EH (cell line): ENCODE data around the gene SGTA.
A peak's percentile ranks its signal among the peaks of the same experiment; 100 is the strongest.

Experiments used
- DNase-seq: peaks from one replicate; pipeline ENCODE4 v3.0.0-alpha.2; 2015; ENCODE audit warnings: low read depth

SGTA gene

DNA sequence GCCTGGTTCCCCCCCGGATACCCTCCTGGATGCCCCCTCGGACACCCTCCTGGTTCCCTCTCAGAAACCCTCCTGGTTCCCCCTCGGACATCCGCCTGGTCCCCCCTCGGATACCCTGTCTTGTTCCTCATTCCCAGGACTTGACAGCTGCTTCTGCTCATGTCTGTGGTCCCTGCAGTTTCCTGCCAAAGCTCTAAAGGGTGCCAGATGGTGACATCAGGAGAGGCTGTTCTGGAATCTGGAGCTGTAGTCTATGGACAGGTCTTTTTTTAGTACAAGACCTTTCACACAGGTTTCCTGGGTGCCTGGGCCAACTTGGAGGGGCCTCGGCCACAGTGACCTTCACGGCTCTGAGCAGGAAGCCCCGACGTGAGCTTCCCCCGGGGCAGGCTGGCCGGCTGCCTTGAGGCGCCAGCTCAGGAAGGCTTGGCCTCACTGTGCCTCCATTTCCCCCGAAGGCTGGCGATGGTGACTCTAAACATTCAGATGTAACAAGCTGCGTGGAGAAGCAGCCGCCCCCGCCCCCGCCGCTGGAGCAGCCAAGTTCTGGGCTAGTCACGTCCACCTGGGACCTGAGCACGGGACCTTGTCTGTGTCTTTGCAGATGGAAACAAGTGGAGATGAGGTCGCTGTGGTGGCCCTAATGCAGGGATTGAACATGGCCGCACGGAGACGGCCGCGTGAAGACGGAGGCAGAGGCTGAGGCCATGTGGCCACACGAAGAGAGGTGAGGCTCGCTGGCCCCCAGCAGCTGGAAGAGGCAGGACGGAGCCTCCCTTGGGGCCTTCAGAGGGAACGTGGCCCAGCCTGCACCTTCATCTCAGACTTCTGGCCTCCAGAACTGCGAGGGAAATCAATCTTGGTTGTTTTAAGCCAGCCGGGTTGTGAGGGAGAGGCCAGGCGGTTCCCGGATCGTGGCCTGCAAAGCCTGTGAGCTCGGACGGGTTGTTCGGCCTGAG is 12.7 kb downstream of the SGTA start:
- DNase-seq = peak; percentile 43

GRCh38 chr19:2769218-2769617 is 13.9 kb downstream of the SGTA start:
- no peak for DNase-seq

DNA sequence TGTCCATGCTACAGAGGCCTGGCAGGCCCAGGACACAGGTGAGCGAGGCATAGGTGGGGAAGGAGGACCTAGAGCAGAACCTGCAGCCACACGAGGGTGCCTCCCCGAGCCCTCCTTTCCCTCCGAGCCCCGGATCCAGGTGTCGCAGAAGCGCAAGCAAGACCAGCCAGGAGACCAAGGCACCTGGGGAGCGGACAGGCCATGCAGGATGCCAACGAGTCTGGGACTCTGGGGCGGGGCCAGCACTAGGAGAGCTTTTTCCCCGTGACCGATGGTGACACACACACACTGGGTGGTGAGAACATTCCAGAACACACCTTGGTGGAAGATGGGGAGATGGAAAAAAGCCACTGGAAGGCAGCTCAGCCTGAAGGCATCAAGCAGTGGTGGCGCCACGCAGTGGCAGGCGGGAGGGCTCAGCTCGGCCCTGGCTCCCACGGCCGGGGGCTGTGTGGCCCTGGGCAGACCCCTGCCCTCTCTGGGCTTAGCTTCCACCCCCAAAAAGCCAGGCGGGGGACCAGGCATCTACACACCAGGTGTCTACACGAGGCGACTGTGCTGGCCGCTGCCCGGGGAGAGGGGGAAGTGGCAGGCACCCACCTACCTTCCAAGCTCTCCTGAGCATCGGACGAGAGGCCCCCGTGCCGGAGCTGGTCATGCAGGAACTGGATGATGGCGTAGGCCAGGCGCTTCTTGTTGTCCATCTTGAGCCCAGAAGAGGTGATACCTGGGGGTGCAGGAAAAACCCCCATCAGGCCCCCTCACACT is 14.5 kb downstream of the SGTA start:
- DNase-seq = no peak

- DNase-seq = no peak
These were observed 15.4 kb downstream of the SGTA start for GRCh38 chr19:2767688-2768087.

DNA sequence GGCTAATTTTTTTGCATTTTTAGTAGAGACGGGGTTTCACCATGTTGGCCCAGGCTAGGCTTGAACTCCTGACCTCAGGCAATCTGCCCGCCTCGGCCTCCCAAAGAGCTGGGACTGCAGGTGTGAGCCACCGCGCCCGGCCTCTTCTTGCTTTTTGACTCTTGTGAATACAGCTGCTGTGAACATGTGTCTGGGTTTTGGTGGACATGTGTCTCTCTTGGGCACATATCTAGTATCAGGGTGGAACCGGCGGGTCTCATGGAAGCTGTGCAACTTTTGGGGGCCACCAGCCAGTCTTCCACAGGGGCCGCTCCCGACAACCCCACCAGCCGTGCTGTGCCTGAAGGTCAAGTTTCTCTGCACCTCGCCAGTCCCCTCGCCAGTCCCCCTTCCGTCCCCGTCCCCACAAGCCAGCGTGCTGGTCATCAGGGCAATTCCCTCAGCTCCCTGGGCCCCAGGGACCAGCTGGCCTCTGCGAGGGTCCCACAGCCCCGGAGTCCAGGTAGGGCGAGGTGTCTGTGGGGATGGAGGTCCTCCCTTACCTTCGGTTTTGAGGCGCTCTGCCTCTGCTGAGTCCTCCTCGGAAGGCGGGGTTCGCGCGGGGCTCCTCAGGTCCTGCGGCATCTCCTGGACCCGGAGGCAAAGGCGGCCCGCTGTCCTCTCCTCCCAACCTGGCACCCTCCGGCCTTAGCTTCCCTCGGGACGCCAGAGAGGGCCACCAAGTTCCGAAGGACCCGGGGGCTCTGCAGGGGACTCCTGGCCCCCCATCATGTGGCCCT is 16.3 kb downstream of the SGTA start:
- DNase-seq = no peak

DNA sequence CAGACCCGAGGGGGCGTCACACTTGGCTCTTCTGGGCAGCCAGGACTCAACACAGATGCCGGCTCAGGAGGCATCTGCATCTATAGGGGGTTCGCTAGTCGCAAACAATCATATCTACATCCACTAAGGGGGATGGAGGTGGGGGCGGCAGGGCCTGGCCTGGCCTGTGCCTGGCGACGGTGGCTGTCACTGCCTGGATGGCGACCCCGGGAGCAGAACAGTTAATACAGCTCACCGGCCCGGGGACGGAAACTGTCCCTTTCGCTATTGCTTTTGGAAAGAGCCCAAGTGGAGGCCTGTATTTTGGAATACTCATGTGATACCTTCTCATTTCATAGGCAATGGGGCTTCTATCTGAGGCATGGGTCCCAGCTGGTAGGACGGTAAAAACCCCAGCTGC is 17.7 kb downstream of the SGTA start:
- no peak for DNase-seq

DNA sequence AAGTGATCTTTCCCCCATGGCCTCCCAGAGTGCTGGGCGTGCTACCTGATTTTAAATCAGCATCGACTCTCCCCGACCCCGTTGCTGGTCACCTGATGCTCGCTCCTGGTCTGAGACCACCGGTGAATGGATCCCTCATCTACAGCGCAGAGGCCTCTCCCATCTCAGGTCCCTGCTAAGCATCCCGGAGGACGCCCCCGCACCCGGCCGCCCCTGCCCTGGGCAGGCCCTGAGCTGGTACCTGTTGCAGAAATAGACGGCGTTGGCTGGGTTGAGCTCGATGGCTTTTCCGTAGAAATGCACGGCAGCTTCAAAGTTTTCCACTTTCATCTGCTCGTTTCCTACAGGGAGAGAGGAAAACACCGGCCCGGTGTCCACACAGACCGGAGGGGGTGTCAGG is 18.1 kb downstream of the SGTA start:
- no peak for DNase-seq

DNA sequence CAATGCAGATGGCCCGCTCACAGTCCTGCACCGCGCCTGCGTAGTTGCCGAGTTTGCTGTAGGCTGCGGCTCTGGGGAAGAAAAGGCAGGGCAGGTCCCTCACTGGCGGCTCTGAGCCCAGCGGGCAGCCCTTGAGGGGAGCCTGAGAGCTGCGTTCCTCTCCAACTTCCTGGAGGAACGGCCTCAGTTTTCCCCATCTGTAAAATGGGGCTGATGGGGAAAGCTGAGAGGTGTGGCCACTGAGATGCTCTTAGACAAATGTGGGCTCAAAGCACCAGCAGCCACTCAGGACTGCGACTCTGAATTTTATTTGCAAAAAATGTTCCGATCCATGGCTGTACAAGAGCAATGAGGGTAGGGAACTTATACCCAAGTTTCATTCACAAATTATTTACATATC is 19.4 kb downstream of the SGTA start:
- no peak for DNase-seq

DNA sequence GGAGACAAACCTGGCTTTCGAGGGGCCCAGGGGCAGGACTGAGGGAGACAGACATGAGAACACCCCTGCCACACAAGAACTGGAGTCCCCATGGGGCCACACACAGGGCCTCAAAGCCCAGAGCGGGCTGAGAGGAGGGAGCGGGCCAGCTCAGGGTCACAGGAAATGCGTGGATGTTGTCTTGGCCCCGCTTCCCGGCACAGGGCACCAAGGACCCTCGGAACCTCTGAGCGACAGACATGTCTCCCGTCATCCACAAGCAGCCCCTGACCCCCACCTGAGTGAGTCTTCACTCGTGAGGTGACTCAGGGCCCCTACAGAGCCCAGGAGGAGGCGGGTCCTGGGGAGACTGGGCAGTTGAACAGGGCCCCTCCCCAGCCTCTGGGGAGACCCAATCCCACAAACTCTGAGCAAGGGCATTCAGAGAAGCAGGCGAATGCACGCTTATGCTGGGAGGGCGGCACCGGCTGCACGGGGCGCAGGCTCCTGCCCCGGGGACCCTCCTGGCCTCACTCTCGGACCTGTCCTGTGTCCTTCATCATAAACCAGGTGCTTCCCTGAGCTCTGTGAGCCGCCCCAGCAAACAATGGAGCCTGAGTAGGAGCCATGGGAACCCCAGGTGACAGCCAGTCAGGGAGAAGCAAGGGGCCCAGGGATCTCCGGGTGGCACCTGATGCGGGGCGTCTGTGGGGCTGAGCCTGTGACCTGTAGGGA is 20.1 kb downstream of the SGTA start:
- DNase-seq = no peak

DNA sequence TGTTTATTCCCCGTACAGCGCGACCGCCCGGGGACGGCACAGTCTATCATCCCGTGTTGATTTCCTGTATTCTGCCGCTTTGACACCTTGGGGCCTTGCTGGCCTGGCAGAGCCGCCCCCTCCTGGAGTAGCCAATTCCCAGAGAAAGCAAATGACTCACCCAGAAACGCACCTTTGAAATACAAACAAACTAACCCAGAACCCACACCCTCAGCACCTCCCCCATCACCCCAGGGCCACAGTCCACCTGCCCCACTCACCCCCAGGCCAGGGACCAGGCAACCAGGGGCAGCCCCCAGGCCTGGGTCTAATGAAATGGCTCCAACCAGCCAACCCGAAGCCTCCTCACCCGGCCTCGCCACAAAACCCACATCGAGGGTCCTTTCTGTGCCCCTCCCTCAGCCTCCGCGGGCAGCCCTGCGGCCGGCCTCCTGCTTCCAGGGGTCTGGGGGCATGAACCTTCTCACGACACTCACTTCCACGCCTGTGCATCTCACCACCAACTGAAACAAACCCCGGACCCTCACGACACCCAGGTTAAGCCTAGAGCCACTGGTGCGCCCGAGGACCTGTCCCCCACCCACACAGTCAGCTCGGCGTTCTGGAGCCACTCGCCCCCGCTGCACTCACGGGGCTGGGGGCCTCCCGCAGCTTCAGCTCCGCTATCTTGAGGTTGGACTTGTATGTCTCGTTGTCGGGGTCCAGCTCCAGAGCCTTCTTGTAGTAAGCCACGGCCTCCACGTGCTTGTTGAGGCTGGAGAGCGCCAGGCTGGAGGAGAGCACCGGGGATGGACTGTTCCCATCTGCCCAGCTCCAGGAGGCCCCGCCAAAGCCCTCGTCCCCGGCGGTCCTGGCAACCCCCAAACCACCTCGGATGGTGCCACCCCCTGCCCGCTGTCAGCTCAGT is 20.9 kb downstream of the SGTA start:
- DNase-seq = no peak

- no peak for DNase-seq
These were observed 21.8 kb downstream of the SGTA start for GRCh38 chr19:2761309-2761677.

DNA sequence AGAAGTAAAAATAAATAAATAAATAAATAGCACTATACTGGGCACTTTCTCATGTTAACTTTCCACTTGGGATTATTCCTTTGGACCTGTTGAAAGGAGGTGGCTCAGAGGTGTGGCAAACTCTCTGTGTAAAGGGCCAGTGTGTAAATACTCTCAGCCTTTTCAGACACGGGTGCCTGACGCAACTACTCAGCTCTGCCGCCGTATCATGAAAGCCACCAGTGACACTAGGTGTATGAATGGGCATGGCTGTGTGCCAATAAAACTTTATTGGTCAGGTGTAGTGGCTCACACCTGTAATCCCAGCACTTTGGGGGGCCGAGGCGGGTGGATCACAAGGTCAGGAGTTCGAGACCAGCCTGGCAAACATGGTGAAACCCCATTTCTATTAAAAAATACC is 23.1 kb downstream of the SGTA start:
- no peak for DNase-seq

DNA sequence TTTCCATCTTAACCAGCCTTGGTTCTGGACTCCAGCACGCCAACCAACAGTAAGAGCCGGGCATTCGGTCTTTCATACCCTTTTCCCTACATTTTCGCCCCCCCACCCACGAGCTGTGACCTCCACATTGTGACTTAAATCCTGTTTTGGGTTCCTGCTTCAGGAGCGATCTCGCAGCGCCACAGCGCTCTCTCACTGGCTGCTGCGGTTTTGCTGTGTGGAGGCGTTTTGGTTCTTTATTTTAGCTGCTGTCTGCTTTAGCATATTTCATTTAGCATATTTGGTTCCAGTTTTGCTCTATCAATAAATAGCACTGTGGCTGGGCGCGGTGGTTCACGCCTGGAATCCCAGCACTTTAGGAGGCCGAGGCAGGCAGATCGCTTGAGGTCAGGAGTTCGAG is 23.7 kb downstream of the SGTA start:
- no peak for DNase-seq

GRCh38 chr19:2758601-2759313 is 24.3 kb downstream of the SGTA start:
- no peak for DNase-seq

DNA sequence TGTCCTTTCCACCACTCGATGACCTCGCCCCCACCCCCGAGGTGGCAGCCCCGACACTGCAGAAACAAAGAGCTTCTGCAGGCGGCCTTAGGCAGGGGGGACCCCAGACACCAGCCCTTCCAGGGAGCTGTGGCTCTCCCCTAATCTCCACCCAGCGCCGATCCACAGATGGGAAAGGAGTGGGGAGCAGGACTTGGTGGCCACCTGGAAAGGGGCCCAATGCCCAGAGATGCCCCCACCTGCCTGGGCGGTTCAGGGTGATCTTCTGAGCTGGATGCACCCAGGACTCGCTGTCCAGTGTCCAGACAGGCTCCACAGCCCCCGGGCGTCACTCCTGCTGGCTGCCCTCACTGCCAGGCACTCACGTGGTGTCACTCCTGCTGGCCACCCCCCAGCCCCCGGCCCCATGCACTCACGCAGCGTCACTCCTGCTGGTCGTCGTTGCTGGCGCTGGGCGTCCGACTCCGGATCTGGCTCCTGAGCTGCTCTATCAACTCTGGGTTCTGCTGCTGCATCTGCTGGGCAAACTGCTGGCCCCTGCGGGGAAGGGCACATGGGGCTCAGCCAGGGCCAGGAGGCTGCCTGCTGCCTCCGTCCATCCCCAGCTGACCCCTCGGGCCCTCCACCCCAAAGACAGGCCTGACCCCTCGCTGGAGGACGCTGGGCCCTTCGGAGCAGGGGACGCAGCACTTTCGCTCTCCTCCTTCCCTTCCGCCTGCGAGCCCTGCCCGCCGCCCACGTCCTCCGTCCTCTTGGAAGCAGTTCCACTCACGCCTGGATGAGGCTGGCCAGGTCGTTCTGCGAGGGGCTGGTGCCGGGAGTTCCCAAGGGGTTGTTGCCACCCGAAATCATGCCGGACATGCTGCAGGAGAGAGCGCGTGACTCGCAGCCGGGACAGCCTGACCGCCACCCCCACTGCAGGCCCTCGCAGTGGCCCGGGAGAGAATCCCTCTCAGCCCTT is 25.9 kb downstream of the SGTA start:
- no peak for DNase-seq

- no peak for DNase-seq
These were observed 26.6 kb downstream of the SGTA start for GRCh38 chr19:2756477-2756876.

- DNase-seq = no peak
These were observed 27.3 kb downstream of the SGTA start for GRCh38 chr19:2755811-2756210.

- DNase-seq = no peak
These were observed 27.7 kb downstream of the SGTA start for GRCh38 chr19:2755448-2755705.
